Omental fat pad (tissue), 4 donors: ENCODE measurements around the gene NRL. TPM values are rescaled to one million over a fixed set of nuclear protein-coding genes. Genes with fewer than 3 reads are reported as not detected.

Source experiments
- ATAC-seq: fragments of 150-250 bp; one replicate; pipeline ENCODE4 v1.9.1; 2016; ENCODE audit warnings: mild to moderate bottlenecking, moderate library complexity; ENCODE audit not compliant: low FRiP score
- DNase-seq: peaks from one replicate; pipeline ENCODE4 v3.0.0-alpha.2; 2019; ENCODE audit warnings: low spot score
- total RNA-seq, 4 donors: library from RNA; depleted of rRNA; stranded (reverse); fragments of >200 nt; gene quantifications; one replicate each; pipeline ENCODE4 v1.1.0, GENCODE V29; 2016
- TF ChIP-seq, protein P1 (sequence below), 3 donors: fragments of 450-650 bp; IDR thresholded peaks; one replicate each; pipeline ENCODE4 v1.5.1; 2016 to 2017; ENCODE audit warnings: antibody characterized with exemption in 3 of 3, mild to moderate bottlenecking in 3 of 3, moderate library complexity in 2 of 3

Gene NRL
- total RNA-seq, 4 donors from 2014 or later, result 0.94 to 4.3 (median 1.3) TPM

- DNase-seq (no peak), ATAC-seq (no peak)
- TF ChIP-seq, protein P1, sequence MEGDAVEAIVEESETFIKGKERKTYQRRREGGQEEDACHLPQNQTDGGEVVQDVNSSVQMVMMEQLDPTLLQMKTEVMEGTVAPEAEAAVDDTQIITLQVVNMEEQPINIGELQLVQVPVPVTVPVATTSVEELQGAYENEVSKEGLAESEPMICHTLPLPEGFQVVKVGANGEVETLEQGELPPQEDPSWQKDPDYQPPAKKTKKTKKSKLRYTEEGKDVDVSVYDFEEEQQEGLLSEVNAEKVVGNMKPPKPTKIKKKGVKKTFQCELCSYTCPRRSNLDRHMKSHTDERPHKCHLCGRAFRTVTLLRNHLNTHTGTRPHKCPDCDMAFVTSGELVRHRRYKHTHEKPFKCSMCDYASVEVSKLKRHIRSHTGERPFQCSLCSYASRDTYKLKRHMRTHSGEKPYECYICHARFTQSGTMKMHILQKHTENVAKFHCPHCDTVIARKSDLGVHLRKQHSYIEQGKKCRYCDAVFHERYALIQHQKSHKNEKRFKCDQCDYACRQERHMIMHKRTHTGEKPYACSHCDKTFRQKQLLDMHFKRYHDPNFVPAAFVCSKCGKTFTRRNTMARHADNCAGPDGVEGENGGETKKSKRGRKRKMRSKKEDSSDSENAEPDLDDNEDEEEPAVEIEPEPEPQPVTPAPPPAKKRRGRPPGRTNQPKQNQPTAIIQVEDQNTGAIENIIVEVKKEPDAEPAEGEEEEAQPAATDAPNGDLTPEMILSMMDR (IDR thresholded peaks at IDR 0.05), result no peak
Measured at GRCh38 chr14:24081739-24082211, 33.0 kb downstream of the NRL start.

GRCh38 chr14:24080888-24081738, 33.6 kb downstream of the NRL start:
- TF ChIP-seq, protein P1 (IDR thresholded peaks at IDR 0.05), result no peak
- DNase-seq, result no peak
- peak; percentile 86 for ATAC-seq

GRCh38 chr14:24080142-24080530, 34.6 kb downstream of the NRL start:
- no peak for ATAC-seq
- DNase-seq, result no peak
- TF ChIP-seq, protein P1 (IDR thresholded peaks at IDR 0.05), result no peak

DNA sequence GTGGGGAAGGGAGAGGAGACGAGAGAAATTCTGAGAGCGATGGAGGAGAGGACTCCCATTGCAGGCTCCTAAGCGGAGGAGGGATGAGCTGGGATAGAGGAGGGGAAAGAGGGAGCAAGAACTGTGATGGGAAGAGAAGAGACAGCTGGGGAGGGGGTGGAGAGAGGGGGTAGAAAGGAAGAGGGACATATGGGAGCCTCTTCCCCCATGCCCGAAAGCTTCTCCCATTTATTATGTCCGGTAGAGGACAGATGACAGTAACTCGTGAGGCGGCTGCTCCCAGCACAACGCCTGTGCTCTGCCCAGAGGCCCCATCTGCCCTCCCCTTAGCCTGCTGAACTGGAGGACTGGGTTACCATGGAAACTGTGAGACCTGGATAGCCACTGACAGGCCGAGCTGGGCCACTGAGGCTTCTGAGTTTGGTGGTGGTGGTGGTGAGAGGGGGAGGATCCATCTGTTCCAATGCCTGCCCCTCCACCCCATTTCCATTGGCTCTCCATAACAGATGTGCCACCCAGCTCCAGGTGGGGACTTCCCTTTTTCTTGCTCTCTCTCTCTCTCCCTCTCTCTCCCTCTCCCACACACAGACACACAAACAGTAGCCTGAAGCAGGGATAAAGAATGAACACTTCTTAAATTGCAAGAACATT, 35.1 kb downstream of the NRL start:
- ATAC-seq (no peak), DNase-seq (no peak)
- TF ChIP-seq, protein P1 (IDR thresholded peaks at IDR 0.05), result no peak

DNA sequence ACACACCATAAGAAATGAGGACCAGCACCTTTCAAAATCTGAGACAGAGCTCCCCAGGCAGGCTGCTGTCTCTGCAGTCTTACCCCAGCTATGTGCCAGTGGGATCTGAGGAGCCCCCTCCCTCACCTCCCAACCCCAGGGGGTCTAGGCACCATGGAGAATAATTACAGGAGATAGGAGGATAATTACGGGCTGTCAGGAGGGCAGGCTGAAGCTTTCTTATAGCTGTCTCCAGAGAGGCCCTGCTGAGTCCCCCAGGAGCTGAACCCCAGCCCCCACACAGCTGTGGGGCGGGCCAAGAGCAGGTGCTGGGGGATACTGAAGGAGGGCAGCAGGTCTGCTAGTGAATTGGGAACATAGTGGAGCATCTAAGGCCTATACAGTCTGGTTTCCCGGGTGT, 36.6 kb downstream of the NRL start:
- no peak for ATAC-seq
- TF ChIP-seq, protein P1 (IDR thresholded peaks at IDR 0.05), result no peak
- DNase-seq, result no peak

GRCh38 chr14:24077086-24077485, 37.7 kb downstream of the NRL start:
- no peak for DNase-seq
- ATAC-seq, result no peak
- TF ChIP-seq, protein P1 (IDR thresholded peaks at IDR 0.05), result no peak

DNA sequence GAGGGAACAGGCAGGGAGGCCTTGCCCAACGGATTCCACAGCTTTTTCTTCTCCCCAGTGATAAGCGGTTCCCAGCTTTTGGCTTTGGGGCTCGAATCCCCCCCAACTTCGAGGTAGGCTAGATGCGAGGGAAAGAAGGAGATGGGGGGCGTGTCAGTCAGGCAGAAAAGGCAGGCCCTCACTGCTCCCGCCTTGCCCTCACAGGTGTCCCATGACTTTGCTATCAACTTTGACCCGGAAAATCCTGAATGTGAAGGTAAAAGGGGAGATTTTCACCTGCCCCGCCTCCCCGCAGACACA, 38.5 kb downstream of the NRL start:
- ATAC-seq, result no peak

More for the DNA sequence above, 38.5 kb downstream of the NRL start:
- TF ChIP-seq, protein P1 (IDR thresholded peaks at IDR 0.05), result no peak
- no peak for DNase-seq
